Fibroblast of lung (primary cell): ENCODE results near the gene PNLDC1. TPM values are rescaled to one million over a fixed set of nuclear protein-coding genes. Genes with fewer than 3 reads are reported as not detected.
"Not testable (repeated sequence)": the region's sequence is repeated elsewhere in the genome, so short reads cannot be mapped to it uniquely, and the experiment has no call there.

Experiments used
- DNase-seq, 2 donors: peaks; one replicate each; pipeline versions ENCODE4 v3.0.0 to v3.0.0-alpha.2; 2010; ENCODE audit warnings: low read depth in 2 of 2
- H2AFZ ChIP-seq: 2 replicates; pipeline ENCODE4 v1.5.1; 2012; ENCODE audit warnings: low read length, control low read depth, inconsistent platforms
- H3K27ac ChIP-seq: 2 replicates; pipeline ENCODE4 v1.5.1; 2011; ENCODE audit warnings: low read length, control low read depth; ENCODE audit not compliant: insufficient read depth
- H3K27me3 ChIP-seq: 2 replicates; pipeline ENCODE4 v1.5.1; 2011; ENCODE audit warnings: mild to moderate bottlenecking, low read length; ENCODE audit not compliant: control insufficient read depth, insufficient read depth
- H3K36me3 ChIP-seq: 2 replicates; pipeline ENCODE4 v1.5.1; 2011; ENCODE audit warnings: low read length; ENCODE audit not compliant: control insufficient read depth, insufficient read depth
- H3K4me1 ChIP-seq: 2 replicates; pipeline ENCODE4 v1.5.1; 2011; ENCODE audit warnings: low read length; ENCODE audit not compliant: control insufficient read depth, insufficient read depth; ENCODE audit errors: extremely low read depth
- H3K4me2 ChIP-seq: 2 replicates; pipeline ENCODE4 v1.5.1; 2011; ENCODE audit warnings: low read length, control low read depth; ENCODE audit not compliant: insufficient read depth; ENCODE audit errors: extremely low read depth
- H3K4me3 ChIP-seq, 4 experiments: fragments of 200-600 bp in 1 of 4; sonication (generic) in 1 of 4; replicated peaks in 1 of 4; 2 replicates each; pipeline ENCODE4 v1.5.1; 2011 to 2016; ENCODE audit warnings: low read length in 4 of 4, low read depth in 3 of 4, mild to moderate bottlenecking in 3 of 4, control low read depth in 2 of 4, inconsistent platforms in 1 of 4, mixed read lengths in 1 of 4; ENCODE audit not compliant: insufficient read depth in 1 of 4; ENCODE audit errors: control extremely low read depth in 1 of 4
- H3K79me2 ChIP-seq: 2 replicates; pipeline ENCODE4 v1.5.1; 2012; ENCODE audit warnings: mild to moderate bottlenecking, low read length, inconsistent platforms; ENCODE audit not compliant: control insufficient read depth, insufficient read depth
- H3K9ac ChIP-seq: 2 replicates; pipeline ENCODE4 v1.5.1; 2011; ENCODE audit warnings: mild to moderate bottlenecking, low read length, control low read depth; ENCODE audit not compliant: insufficient read depth
- H3K9me3 ChIP-seq: 2 replicates; pipeline ENCODE4 v1.5.1; 2012; ENCODE audit warnings: low read depth, low read length; ENCODE audit not compliant: control insufficient read depth, insufficient read depth
- H4K20me1 ChIP-seq: 2 replicates; pipeline ENCODE4 v1.5.1; 2011; ENCODE audit warnings: low read length; ENCODE audit not compliant: control insufficient read depth, insufficient read depth; ENCODE audit errors: extremely low read depth
- CTCF ChIP-seq, 2 donors: IDR thresholded peaks in 1 of 2; conservative IDR thresholded peaks in 1 of 2; 1 replicate in 1 of 2; 2 replicates in 1 of 2; pipeline ENCODE4 v1.5.1; 2011 to 2012; ENCODE audit warnings: low read length in 2 of 2, control low read depth in 1 of 2, inconsistent platforms in 1 of 2, low read depth in 1 of 2, mild to moderate bottlenecking in 1 of 2
- EZH2 ChIP-seq: IDR thresholded peaks from 2 replicates; pipeline ENCODE4 v1.5.1; 2012; ENCODE audit warnings: low read length, control low read depth, mild to moderate bottlenecking; ENCODE audit errors: missing control alignments
- polyA plus RNA-seq, 2 donors: library from polyadenylated mRNA; depleted of rRNA in 1 of 2; stranded (reverse) in 1 of 2; unstranded in 1 of 2; fragments of >200 nt; gene quantifications; 2 replicates each; pipeline ENCODE4 v1.2.1, GENCODE V29; 2011 to 2012; ENCODE audit warnings: missing spikeins in 1 of 2
- total RNA-seq: library from RNA; depleted of rRNA; stranded (reverse); fragments of >200 nt; gene quantifications from 2 replicates; pipeline ENCODE4 v1.2.1, GENCODE V29; 2014

The PNLDC1 gene
- total and polyA plus RNA-seq, 2 donors (not counting 1 experiment from before 2014, with no cell fraction given): not detected

GRCh38 chr6:159844737-159845645 lies 44.9 kb downstream of the PNLDC1 start:
- no peak overlapping the region for H3K4me3 ChIP-seq
- DNase-seq: no peak
- no peak overlapping the region for H3K4me2 ChIP-seq
- H4K20me1 ChIP-seq: no peaks in the 10 kb centered on the region
- H3K36me3 ChIP-seq: no peaks in the 10 kb centered on the region
- H2AFZ ChIP-seq: no peak overlapping the region
- H3K9ac ChIP-seq: no peak overlapping the region
- no peak overlapping the region for H3K27ac ChIP-seq
- no peaks in the 10 kb centered on the region for H3K79me2 ChIP-seq
- no peaks in the 10 kb centered on the region for H3K27me3 ChIP-seq
- H3K4me1 ChIP-seq: no peaks in the 10 kb centered on the region
- TF ChIP-seq CTCF (conservative IDR thresholded peaks at IDR 0.05 in 1 of 2, IDR thresholded peaks at IDR 0.05 in 1 of 2; ENCODE audit: low read depth in 1 of 2, low read length in 2 of 2) (no peak), EZH2 (no peak)
- no peaks in the 10 kb centered on the region for H3K9me3 ChIP-seq

GRCh38 chr6:159848552-159848951 lies 48.5 kb downstream of the PNLDC1 start:
- H3K79me2 ChIP-seq, H3K27me3 ChIP-seq, H3K4me3 ChIP-seq, DNase-seq, H3K9me3 ChIP-seq, H3K4me2 ChIP-seq, H2AFZ ChIP-seq, H4K20me1 ChIP-seq, H3K4me1 ChIP-seq, H3K9ac ChIP-seq, H3K36me3 ChIP-seq, H3K27ac ChIP-seq: not testable (repeated sequence)

- not testable (repeated sequence) for H3K9ac ChIP-seq, H3K27me3 ChIP-seq, H3K36me3 ChIP-seq, H4K20me1 ChIP-seq, H3K9me3 ChIP-seq, H3K4me1 ChIP-seq, H3K27ac ChIP-seq, H3K4me3 ChIP-seq, H3K4me2 ChIP-seq, DNase-seq, H2AFZ ChIP-seq, H3K79me2 ChIP-seq
Observed at GRCh38 chr6:159849851-159850250, 49.8 kb downstream of the PNLDC1 start.

- DNase-seq: peak in 1 of 2 donors; percentile 22
- no peak overlapping the region for H3K9ac ChIP-seq
- no peaks in the 10 kb centered on the region for H3K79me2 ChIP-seq
- no peaks in the 10 kb centered on the region for H3K9me3 ChIP-seq
- TF ChIP-seq CTCF (conservative IDR thresholded peaks at IDR 0.05 in 1 of 2, IDR thresholded peaks at IDR 0.05 in 1 of 2; ENCODE audit: low read depth in 1 of 2, low read length in 2 of 2) (peak; percentile 31 to 32), EZH2 (no peak)
- no peak overlapping the region for H2AFZ ChIP-seq
- H3K4me2 ChIP-seq: no peak overlapping the region
- no peaks in the 10 kb centered on the region for H3K4me1 ChIP-seq
- H3K27me3 ChIP-seq: no peaks in the 10 kb centered on the region
- no peak overlapping the region for H3K4me3 ChIP-seq
- H3K27ac ChIP-seq: no peak overlapping the region
- H3K36me3 ChIP-seq: no peaks in the 10 kb centered on the region
- no peaks in the 10 kb centered on the region for H4K20me1 ChIP-seq
Observed at GRCh38 chr6:159852877-159853276, 52.8 kb downstream of the PNLDC1 start.
